HCT116 (cell line): ENCODE results near the gene ARHGEF39. TPM values are rescaled to one million over a fixed set of nuclear protein-coding genes. Genes with fewer than 3 reads are reported as not detected.

Source experiments
- CEBPB ChIP-seq: IDR thresholded peaks from 2 replicates; pipeline ENCODE4 v1.6.1; 2012; ENCODE audit warnings: low read depth
- CTCF ChIP-seq, 3 experiments: fragments of 200-600 bp in 1 of 3; sonication (generic) in 1 of 3; IDR thresholded peaks in 2 of 3; conservative IDR thresholded peaks in 1 of 3; 2 replicates each; pipeline ENCODE4 v1.5.1; 2012 to 2017; ENCODE audit warnings: low read depth in 2 of 3, low read length in 2 of 3, antibody characterized with exemption in 1 of 3, borderline replicate concordance in 1 of 3, control low read depth in 1 of 3, mild to moderate bottlenecking in 1 of 3, mixed read lengths in 1 of 3, mixed run types in 1 of 3, moderate library complexity in 1 of 3; ENCODE audit not compliant: insufficient read depth in 1 of 3
- EGR1 ChIP-seq: IDR thresholded peaks from 2 replicates; pipeline ENCODE4 v1.6.1; 2012; ENCODE audit warnings: low read depth
- ELF1 ChIP-seq: IDR thresholded peaks from 2 replicates; pipeline ENCODE4 v1.6.1; 2012; ENCODE audit warnings: low read depth, borderline replicate concordance
- POLR2A ChIP-seq: IDR thresholded peaks from 2 replicates; pipeline ENCODE4 v1.7.0; 2011; ENCODE audit warnings: borderline replicate concordance; ENCODE audit not compliant: insufficient read depth, insufficient read length; ENCODE audit errors: extremely low read depth
- REST ChIP-seq: IDR thresholded peaks from 2 replicates; pipeline ENCODE4 v1.6.1; 2012; ENCODE audit warnings: low read depth
- TCF7L2 ChIP-seq: IDR thresholded peaks from 2 replicates; pipeline ENCODE4 v1.7.0; 2011; ENCODE audit warnings: borderline replicate concordance, inconsistent platforms; ENCODE audit not compliant: insufficient read depth, insufficient read length; ENCODE audit errors: extremely low read depth
- ZFX ChIP-seq: fragments of 450-650 bp; IDR thresholded peaks from 2 replicates; pipeline ENCODE4 v1.6.1; 2017
- total RNA-seq: library from RNA; stranded (reverse); gene quantifications from one replicate; pipeline ENCODE4 v1.2.1, GENCODE V29; 2021; ENCODE audit not compliant: unreplicated experiment

The ARHGEF39 gene
- total RNA-seq, 1 experiment from 2014 or later: 29.8 TPM

- TF ChIP-seq REST (no peak), TCF7L2 (no peak), CTCF (IDR thresholded peaks at IDR 0.05 in 2 of 3, conservative IDR thresholded peaks at IDR 0.05 in 1 of 3; ENCODE audit: borderline replicate concordance in 1 of 3, insufficient read depth in 1 of 3, low read depth in 2 of 3, low read length in 2 of 3) (no peak), ELF1 (no peak), EGR1 (no peak), CEBPB (no peak), ZFX (no peak), POLR2A (no peak)
Measured at GRCh38 chr9:35686222-35687203, 21.5 kb upstream of the ARHGEF39 start (continued).
